Hepatocyte (in vitro differentiated cells): ENCODE results near the gene RGS3. TPM values are rescaled to one million over a fixed set of nuclear protein-coding genes. Genes with fewer than 3 reads are reported as not detected.
"Not testable (repeated sequence)": the region's sequence is repeated elsewhere in the genome, so short reads cannot be mapped to it uniquely, and the experiment has no call there.

Experiments used
- DNase-seq: peaks from one replicate; pipeline ENCODE4 v3.0.0-alpha.2; 2016; ENCODE audit warnings: low spot score
- H2AFZ ChIP-seq: fragments of 200-600 bp; sonication (generic); 2 replicates; pipeline ENCODE4 v1.6.0; 2016; ENCODE audit warnings: antibody characterized with exemption, mild to moderate bottlenecking
- H3K27ac ChIP-seq: fragments of 200-600 bp; sonication (generic); 2 replicates; pipeline ENCODE4 v1.5.1; 2016; ENCODE audit warnings: mild to moderate bottlenecking
- H3K27me3 ChIP-seq: fragments of 200-600 bp; sonication (generic); 2 replicates; pipeline ENCODE4 v1.6.1; 2016
- H3K36me3 ChIP-seq: fragments of 200-600 bp; sonication (generic); replicated peaks from 2 replicates; pipeline ENCODE4 v1.5.1; 2016; ENCODE audit warnings: low read depth; ENCODE audit not compliant: insufficient read depth
- H3K4me1 ChIP-seq: fragments of 200-600 bp; sonication (generic); 2 replicates; pipeline ENCODE4 v1.5.1; 2016; ENCODE audit warnings: mild to moderate bottlenecking, moderate library complexity; ENCODE audit not compliant: insufficient read depth
- H3K4me2 ChIP-seq: fragments of 200-600 bp; sonication (generic); 2 replicates; pipeline ENCODE4 v1.6.0; 2016
- H3K4me3 ChIP-seq: fragments of 200-600 bp; sonication (generic); 2 replicates; pipeline ENCODE4 v1.5.1; 2016; ENCODE audit warnings: mild to moderate bottlenecking
- H3K79me2 ChIP-seq: fragments of 200-600 bp; sonication (generic); 2 replicates; pipeline ENCODE4 v1.6.0; 2017; ENCODE audit warnings: mild to moderate bottlenecking
- H3K9me2 ChIP-seq: fragments of 200-600 bp; sonication (generic); replicated peaks from 2 replicates; pipeline ENCODE4 v1.6.0; 2017; ENCODE audit warnings: mild to moderate bottlenecking; ENCODE audit not compliant: insufficient read depth
- H3K9me3 ChIP-seq: fragments of 200-600 bp; sonication (generic); 2 replicates; pipeline ENCODE4 v1.5.1; 2016; ENCODE audit warnings: low read depth, mild to moderate bottlenecking
- H4K20me1 ChIP-seq: fragments of 200-600 bp; sonication (generic); 2 replicates; pipeline ENCODE4 v1.6.0; 2016; ENCODE audit warnings: mild to moderate bottlenecking; ENCODE audit not compliant: insufficient read depth, poor library complexity, severe bottlenecking
- EZH2 ChIP-seq: fragments of 200-600 bp; sonication (generic); IDR thresholded peaks from 2 replicates; pipeline ENCODE4 v1.6.1; 2016; ENCODE audit warnings: antibody characterized with exemption, mild to moderate bottlenecking, borderline replicate concordance
- EZH2phosphoT487 ChIP-seq: fragments of 200-600 bp; sonication (generic); IDR thresholded peaks from one replicate; pipeline ENCODE4 v1.6.1; 2018; ENCODE audit warnings: antibody characterized with exemption, mild to moderate bottlenecking, low read depth, moderate library complexity; ENCODE audit not compliant: unreplicated experiment, severe bottlenecking
- WGBS: methylation state at CpG from one replicate; pipeline ENCODE4 v1.1.6; 2016; ENCODE audit warnings: low lambda C conversion rate; ENCODE audit errors: missing lambda C conversion rate; 5-methylcytosine and 5-hydroxymethylcytosine counted together
- polyA plus RNA-seq: library from polyadenylated mRNA; unstranded; fragments of >200 nt; fragmentation: Nextera tagmentation; extraction: Ambion mirVana; gene quantifications from 2 replicates; pipeline ENCODE4 v1.2.1, GENCODE V29; 2016
- total RNA-seq: library from RNA; depleted of rRNA; stranded (reverse); fragments of >200 nt; gene quantifications from 2 replicates; pipeline ENCODE4 v1.2.3, GENCODE V29; 2014
- TF ChIP-seq, protein P1 (sequence below): fragments of 200-600 bp; sonication (generic); IDR thresholded peaks from 2 replicates; pipeline ENCODE4 v1.5.1; 2016; ENCODE audit warnings: antibody characterized with exemption, mild to moderate bottlenecking; ENCODE audit not compliant: poor library complexity

The RGS3 gene
- total and polyA plus RNA-seq, 2 experiments from 2014 or later = 48.0 to 62.7 TPM

DNA sequence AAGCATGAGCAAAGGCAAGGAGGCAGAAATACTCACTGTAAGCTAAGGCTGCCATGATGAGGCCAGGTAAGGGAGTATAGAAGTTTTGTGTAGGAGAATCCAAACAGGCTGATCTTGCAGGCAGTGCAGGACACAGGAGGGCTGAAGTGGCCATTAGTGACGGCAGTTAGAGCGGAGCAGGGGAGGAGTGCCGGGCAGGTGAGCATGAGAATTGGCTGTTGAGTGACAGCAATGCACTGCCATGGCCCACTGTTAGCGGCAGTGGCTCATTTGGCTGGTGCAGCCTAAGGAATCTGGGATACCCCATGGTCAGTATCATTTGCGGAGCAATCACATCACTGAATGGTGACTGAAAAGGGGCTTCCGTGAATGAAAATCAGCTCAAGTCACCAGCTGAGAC, 22.8 kb downstream of the RGS3 start:
- no peaks in the 10 kb centered on the region for H3K9me2 ChIP-seq
- H4K20me1 ChIP-seq = no peaks in the 10 kb centered on the region
- DNase-seq = no peak
- H2AFZ ChIP-seq = no peak overlapping the region
- no peak for TF ChIP-seq EZH2phosphoT487
- TF ChIP-seq, protein P1, sequence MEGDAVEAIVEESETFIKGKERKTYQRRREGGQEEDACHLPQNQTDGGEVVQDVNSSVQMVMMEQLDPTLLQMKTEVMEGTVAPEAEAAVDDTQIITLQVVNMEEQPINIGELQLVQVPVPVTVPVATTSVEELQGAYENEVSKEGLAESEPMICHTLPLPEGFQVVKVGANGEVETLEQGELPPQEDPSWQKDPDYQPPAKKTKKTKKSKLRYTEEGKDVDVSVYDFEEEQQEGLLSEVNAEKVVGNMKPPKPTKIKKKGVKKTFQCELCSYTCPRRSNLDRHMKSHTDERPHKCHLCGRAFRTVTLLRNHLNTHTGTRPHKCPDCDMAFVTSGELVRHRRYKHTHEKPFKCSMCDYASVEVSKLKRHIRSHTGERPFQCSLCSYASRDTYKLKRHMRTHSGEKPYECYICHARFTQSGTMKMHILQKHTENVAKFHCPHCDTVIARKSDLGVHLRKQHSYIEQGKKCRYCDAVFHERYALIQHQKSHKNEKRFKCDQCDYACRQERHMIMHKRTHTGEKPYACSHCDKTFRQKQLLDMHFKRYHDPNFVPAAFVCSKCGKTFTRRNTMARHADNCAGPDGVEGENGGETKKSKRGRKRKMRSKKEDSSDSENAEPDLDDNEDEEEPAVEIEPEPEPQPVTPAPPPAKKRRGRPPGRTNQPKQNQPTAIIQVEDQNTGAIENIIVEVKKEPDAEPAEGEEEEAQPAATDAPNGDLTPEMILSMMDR = no peak
- TF ChIP-seq EZH2 = no peak
- H3K4me1 ChIP-seq = peaks cover 4% of the 10 kb centered on the region
- H3K4me2 ChIP-seq = no peak overlapping the region
- 96% methylated on average over 6 of the region's 6 CpGs for WGBS
- no peaks in the 10 kb centered on the region for H3K27me3 ChIP-seq
- H3K4me3 ChIP-seq = no peak overlapping the region
- no peak overlapping the region for H3K27ac ChIP-seq
- no peaks in the 10 kb centered on the region for H3K9me3 ChIP-seq
- no peaks in the 10 kb centered on the region for H3K79me2 ChIP-seq
- H3K36me3 ChIP-seq = no peaks in the 10 kb centered on the region

DNA sequence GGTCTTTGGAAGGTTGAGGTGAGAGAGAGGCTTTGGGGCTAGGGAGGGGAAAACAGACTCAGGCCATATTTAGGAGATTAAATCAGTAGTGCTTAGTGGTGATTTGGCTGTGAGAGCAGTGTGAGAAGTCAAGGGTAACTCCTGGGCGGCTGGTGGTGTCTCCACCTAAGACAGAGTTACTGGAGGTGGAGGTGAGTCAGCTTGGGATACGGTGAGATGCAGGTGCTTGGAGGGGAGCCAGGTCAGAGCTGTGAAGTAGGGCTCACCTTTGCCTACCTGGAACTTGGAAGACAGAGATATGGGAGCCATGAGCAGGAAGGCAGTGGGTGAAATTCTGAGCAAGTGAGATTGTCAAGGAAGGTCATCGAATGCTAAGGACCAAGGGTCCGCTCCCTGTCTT, 24.5 kb downstream of the RGS3 start:
- no peak overlapping the region for H3K4me3 ChIP-seq
- peaks cover 15% of the 10 kb centered on the region for H3K4me1 ChIP-seq
- H2AFZ ChIP-seq = no peak overlapping the region
- H3K27ac ChIP-seq = no peak overlapping the region
- H3K27me3 ChIP-seq = no peaks in the 10 kb centered on the region
- no peaks in the 10 kb centered on the region for H3K36me3 ChIP-seq
- TF ChIP-seq EZH2 (no peak), EZH2phosphoT487 (no peak)
- TF ChIP-seq, protein P1 = no peak
- H3K9me3 ChIP-seq = no peaks in the 10 kb centered on the region
- H3K4me2 ChIP-seq = no peak overlapping the region
- no peak for DNase-seq
- no peaks in the 10 kb centered on the region for H3K9me2 ChIP-seq
- no peaks in the 10 kb centered on the region for H4K20me1 ChIP-seq
- no peaks in the 10 kb centered on the region for H3K79me2 ChIP-seq
- WGBS = 92% methylated on average over 4 of the region's 4 CpGs

DNA sequence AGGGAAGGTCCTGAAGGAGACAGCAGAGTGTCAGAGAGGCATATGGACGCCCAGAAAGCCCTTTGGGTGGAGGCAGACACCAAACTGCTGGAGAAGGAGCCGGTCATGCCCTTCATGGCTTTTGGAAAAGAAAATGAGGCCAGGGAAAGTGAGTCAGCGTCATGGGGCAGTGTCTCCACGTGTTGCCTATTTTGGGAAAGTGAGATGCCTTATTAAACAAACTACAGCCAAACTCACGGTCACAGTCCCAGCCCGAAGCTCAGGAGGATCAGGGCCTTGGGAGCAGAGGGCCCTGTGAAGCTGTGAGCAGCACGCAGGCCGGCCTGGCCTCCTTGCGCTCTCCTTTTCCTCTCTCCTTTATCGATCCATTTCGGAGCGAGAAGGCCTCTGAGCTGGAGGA, 25.0 kb downstream of the RGS3 start:
- no peaks in the 10 kb centered on the region for H4K20me1 ChIP-seq
- H3K36me3 ChIP-seq = no peaks in the 10 kb centered on the region
- no peak overlapping the region for H3K4me3 ChIP-seq
- H3K4me1 ChIP-seq = peaks cover 16% of the 10 kb centered on the region
- H3K4me2 ChIP-seq = no peak overlapping the region
- no peak overlapping the region for H3K27ac ChIP-seq
- H3K9me2 ChIP-seq = no peaks in the 10 kb centered on the region
- H3K27me3 ChIP-seq = no peaks in the 10 kb centered on the region
- no peaks in the 10 kb centered on the region for H3K79me2 ChIP-seq
- 91% methylated on average over 12 of the region's 12 CpGs for WGBS
- H2AFZ ChIP-seq = no peak overlapping the region
- TF ChIP-seq, protein P1 = no peak
- TF ChIP-seq EZH2phosphoT487 = no peak
- no peak for TF ChIP-seq EZH2
- no peaks in the 10 kb centered on the region for H3K9me3 ChIP-seq
- DNase-seq = no peak

DNA sequence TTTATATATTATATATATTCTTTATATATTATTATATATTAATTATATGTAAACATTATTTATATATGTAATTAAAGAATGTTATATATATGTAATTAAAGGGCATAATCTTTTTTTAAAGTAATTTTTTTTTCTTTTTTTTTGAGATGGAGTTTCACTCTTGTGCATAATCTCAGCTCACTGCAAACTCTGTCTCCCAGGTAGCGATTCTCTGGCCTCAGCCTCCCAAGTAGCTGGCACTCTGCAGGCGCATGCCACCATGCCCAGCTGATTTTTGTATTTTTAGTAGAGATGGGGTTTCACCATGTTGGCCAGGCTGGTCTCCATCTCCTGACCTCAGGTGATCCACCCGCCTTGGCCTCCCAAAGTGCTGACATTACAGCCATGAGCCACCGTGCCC, 27.6 kb downstream of the RGS3 start:
- H2AFZ ChIP-seq, H3K79me2 ChIP-seq, H3K27ac ChIP-seq, DNase-seq, H3K4me2 ChIP-seq, H3K36me3 ChIP-seq, H4K20me1 ChIP-seq, H3K9me2 ChIP-seq, H3K9me3 ChIP-seq, H3K27me3 ChIP-seq, H3K4me3 ChIP-seq: not testable (repeated sequence)
- 98% methylated on average over 4 of the region's 4 CpGs for WGBS
- peaks cover 13% of the 10 kb centered on the region for H3K4me1 ChIP-seq
